ENCODE measurements around the gene CD300LF. TPM values are rescaled to one million over a fixed set of nuclear protein-coding genes. Genes with fewer than 3 reads are reported as not detected.
A peak's percentile ranks its signal among the peaks of the same experiment; 100 is the strongest.

CD300LF gene
- total and polyA plus RNA-seq, 10 of the 15 experiments (the other 5 are each of a cell fraction or from before 2014, with no cell fraction given), result 0.15 TPM; not detected in 9

- Histone ChIP-seq H3K27me3 (replicated peaks in 1 of 2; ENCODE audit: control insufficient read depth in 2 of 2, insufficient read depth in 2 of 2, low read length in 1 of 2) (peaks cover 3 to 11% of the 10 kb centered on the region in 2 experiments; a peak in 1 of 4 replicates), H3K36me3 (ENCODE audit: control insufficient read depth in 2 of 2, insufficient read depth in 2 of 2, low read length in 1 of 2) (no peaks in the 10 kb centered on the region), H3K9me3 (replicated peaks; ENCODE audit: control insufficient read depth, insufficient read depth, low read length) (no peaks in the 10 kb centered on the region), H3K27ac (ENCODE audit: control insufficient read depth, insufficient read depth) (no peak overlapping the region), H3K79me2 (ENCODE audit: control insufficient read depth, insufficient read depth, low read length) (no peaks in the 10 kb centered on the region), H4K20me1 (ENCODE audit: control insufficient read depth, insufficient read depth) (no peaks in the 10 kb centered on the region; the same call in 1 of the 2 replicates), H3K9ac (ENCODE audit: control insufficient read depth, insufficient read depth, low read length) (no peak overlapping the region), H3K4me3 (no peak overlapping the region), H2AFZ (ENCODE audit: control insufficient read depth, low read depth, low read length) (no peak overlapping the region), H3K4me2 (ENCODE audit: control insufficient read depth, insufficient read depth) (no peak overlapping the region), H3K4me1 (ENCODE audit: control insufficient read depth, insufficient read depth, low read length) (no peaks in the 10 kb centered on the region)
- ChIA-PET POLR2A (no interaction called here), SMC1A (ENCODE audit: uncharacterized antibody, unreplicated experiment) (no interaction called here), RAD21 (ENCODE audit: unreplicated experiment) (interaction anchor here (1.4 kb wide), 1 partner anchor 281 kb away, joined by 3 read pairs; no protein-coding TSS in a partner anchor), CTCF (interaction anchor here (1.3 kb wide), 1 partner anchor 86 kb away, joined by 3 read pairs; no protein-coding TSS in a partner anchor)
- no TSS peak for BruUV-seq (replicated peaks)
- peak; percentile 18 for FAIRE-seq
- in situ Hi-C loops (cut with MboI) (no loop called here), intact Hi-C loops (cut with micrococcal nuclease; ENCODE audit: unreplicated experiment) (loop anchor here (5.0 kb wide), 1 partner anchor 83 kb away; the partner anchor contains the start of gene CD300H)
- TF ChIP-seq RAD21 (IDR thresholded peaks at IDR 0.05; ENCODE audit: insufficient read depth, low read depth, low read length), result no peak
- no peak for TF ChIP-seq SREBF1 (IDR thresholded peaks at IDR 0.05; ENCODE audit: low read length)
- no peak for TF ChIP-seq IRF3 (IDR thresholded peaks at IDR 0.05)
- no peak for TF ChIP-seq NKRF (conservative IDR thresholded peaks at IDR 0.05)
- TF ChIP-seq ZBED1 (IDR thresholded peaks at IDR 0.05; ENCODE audit: borderline replicate concordance), result no peak
- TF ChIP-seq GATAD2B (conservative IDR thresholded peaks at IDR 0.05; ENCODE audit: low read depth), result no peak
- no peak for TF ChIP-seq RELB (IDR thresholded peaks at IDR 0.05; ENCODE audit: low read depth)
- WGBS (ENCODE audit: insufficient coverage, insufficient replicate concordance, low lambda C conversion rate, missing lambda C conversion rate), result 52% methylated on average over 6 of the region's 6 CpGs
- ATAC-seq, result no peak
- DNase-seq (ENCODE audit: low read depth, low spot score), result no peak
These were observed 62.8 kb downstream of the CD300LF start for GRCh38 chr17:74649909-74650308.
